GM21723 (cell line): ENCODE results near the gene TPH2.
A peak's percentile ranks its signal among the peaks of the same experiment; 100 is the strongest.

Source experiments
- ATAC-seq: cut with Tn5 transposase; IDR thresholded peaks from one replicate; pipeline ENCODE4 v1.9.1; 2021; ENCODE audit warnings: mild to moderate bottlenecking, moderate library complexity; ENCODE audit not compliant: unreplicated experiment

TPH2 gene

DNA sequence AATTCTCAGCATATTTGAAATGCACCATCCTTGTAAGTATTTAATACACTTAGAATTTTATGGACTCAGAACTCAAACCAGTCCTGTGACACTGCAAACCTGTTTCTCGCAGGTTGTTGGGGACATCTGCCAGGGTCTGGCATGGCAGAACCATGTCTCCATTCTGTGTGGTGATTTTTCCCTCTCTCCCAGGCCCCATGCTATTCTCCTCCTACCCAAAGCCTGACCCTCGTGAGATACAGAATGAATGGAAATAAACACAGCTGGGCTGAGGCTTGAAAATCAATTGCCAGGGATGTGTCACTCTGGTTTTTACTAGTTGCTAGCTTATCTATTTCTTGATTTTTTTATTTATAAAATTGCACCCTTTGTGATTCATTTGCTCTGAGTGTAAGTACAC is 19.8 kb downstream of the TPH2 start:
- ATAC-seq = no peak

- no peak for ATAC-seq
Measured at GRCh38 chr12:71958993-71959578, 20.4 kb downstream of the TPH2 start.

DNA sequence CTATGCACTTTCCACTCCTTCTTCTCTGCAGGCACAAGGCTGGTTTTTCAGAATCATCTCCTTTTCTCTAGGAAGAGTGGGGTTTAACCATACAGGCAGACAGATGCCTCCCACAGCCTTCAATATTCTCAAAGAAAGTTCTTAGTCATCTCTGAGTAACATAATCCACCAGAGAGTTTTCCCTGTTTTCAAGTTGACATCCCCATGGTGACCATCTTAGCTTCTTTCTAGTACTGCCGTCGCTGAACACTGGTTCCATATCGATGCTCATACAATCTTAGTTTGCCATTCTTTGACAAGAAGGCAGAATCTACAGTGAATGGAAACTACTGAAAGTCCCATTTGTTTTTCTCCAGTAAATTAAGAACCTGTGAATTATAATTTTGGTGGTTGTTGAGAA is 28.6 kb downstream of the TPH2 start:
- no peak for ATAC-seq

GRCh38 chr12:71969330-71969729 is 30.7 kb downstream of the TPH2 start:
- ATAC-seq = no peak

DNA sequence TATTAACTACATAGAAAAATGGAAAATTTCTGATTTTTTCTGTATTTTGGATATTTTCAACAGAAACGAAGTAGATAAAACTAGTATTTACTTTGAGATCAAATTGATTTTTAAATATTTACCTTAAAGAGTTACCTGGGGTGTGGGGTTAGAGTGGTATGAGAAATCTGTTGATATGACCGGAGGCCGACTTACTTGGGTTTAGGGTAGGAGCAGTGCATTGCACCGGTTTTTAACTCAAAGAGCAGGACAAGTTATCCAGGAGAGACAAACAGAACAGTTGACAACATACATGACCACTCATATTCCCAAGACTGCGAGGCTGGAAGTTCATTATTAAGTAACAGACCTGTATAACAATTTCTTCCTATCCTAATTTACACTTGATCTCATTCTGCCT is 31.4 kb downstream of the TPH2 start:
- no peak for ATAC-seq

DNA sequence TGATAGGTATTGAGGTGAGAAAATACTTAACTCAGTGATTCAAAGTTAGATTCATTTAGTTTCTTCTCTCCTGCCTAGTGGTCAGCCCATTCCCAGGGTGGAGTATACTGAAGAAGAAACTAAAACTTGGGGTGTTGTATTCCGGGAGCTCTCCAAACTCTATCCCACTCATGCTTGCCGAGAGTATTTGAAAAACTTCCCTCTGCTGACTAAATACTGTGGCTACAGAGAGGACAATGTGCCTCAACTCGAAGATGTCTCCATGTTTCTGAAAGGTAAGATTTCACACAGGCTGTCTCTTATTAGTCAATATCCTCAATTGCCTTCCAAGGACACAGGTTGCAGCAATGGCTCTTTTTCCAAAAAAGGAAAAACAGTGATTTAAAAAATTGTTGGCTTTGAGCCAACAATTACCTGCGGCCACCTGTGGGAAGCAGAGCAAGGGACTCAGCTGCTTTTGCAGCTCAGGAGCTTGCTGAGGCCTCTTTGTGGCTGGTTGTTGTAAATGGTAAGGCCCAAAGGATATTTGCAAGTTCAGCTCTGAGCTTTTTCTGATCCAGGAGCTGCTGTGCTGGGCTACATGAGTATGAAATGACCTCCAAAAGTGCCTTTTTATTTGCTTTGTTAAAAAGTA is 33.9 kb downstream of the TPH2 start:
- no peak for ATAC-seq

DNA sequence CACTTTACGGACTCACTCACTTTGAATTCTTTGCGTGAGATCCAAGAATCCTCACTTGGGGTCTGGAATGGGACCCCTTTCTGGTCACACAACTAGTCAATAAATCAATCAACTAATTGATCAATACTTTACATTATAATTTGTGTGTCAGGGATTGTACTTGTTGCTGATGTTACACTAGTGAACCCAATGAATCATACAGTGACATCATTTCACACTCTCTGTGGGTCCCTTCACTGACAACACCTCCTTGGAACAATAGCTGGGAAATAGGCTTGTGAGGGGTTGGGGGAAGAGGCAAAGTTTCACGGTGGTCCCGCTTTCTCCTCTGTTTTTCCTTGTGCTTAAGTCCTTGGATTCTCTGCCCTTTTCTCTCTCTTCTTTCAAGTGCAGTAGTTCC is 35.0 kb downstream of the TPH2 start:
- no peak for ATAC-seq

- ATAC-seq = no peak
Measured at GRCh38 chr12:71980538-71980937, 41.9 kb downstream of the TPH2 start.

DNA sequence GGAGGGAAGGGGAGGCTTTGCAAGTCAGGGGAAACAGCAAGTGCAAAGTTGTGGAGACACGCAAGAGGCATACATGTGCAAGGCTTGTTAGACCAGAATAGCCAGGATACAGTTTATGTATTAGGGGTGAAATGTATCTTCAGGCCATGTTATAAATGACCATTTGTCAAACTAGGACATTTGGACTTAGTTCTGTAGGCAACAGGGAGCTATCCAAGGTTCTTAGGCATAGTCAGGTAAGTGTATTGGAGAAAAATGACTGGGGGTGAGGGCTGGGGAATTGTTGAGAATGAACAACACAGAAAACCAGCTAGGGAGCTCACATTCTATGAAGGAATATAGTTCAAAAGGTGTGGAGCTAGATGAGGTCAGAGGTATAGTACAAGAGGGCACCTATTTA is 42.5 kb downstream of the TPH2 start:
- no peak for ATAC-seq

- no peak for ATAC-seq
Measured at GRCh38 chr12:71994715-71995114, 56.1 kb downstream of the TPH2 start.

- ATAC-seq = no peak
Measured at GRCh38 chr12:71999795-72000194, 61.1 kb downstream of the TPH2 start.

DNA sequence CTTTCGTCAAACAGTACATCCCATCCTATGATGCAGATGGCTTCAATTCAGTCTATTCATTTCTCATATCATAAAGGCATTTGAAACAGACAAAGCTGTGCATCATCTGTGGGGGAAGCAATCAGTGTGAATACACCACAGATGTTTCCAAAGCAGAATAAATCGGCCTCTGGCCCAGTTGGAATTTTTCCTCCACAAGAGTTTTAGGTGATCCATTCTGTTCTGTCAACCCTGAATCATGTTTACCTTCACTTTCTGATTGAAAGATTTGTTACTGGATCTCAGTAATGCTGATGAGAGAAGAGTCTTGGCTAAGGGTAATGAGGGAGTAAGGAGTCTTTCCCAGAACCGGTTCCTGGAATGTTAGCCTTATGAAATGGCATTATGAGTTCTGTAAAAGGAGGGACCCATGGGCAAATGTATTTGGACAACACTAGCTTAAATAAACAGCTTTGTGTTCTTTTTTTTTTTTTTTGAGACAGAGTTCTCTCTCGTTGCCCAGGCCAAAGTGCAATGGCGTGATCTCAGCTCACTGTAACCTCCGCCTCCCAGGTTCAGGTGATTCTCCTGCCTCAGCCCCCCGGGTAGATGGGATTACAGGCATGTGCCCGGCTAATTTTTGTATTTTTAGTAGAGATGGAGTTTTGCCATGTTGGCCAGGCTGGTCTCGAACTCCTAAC is 62.5 kb downstream of the TPH2 start:
- no peak for ATAC-seq

- no peak for ATAC-seq
Measured at GRCh38 chr12:72006766-72007165, 68.1 kb downstream of the TPH2 start.

GRCh38 chr12:72010356-72010755 is 71.7 kb downstream of the TPH2 start:
- ATAC-seq = no peak

DNA sequence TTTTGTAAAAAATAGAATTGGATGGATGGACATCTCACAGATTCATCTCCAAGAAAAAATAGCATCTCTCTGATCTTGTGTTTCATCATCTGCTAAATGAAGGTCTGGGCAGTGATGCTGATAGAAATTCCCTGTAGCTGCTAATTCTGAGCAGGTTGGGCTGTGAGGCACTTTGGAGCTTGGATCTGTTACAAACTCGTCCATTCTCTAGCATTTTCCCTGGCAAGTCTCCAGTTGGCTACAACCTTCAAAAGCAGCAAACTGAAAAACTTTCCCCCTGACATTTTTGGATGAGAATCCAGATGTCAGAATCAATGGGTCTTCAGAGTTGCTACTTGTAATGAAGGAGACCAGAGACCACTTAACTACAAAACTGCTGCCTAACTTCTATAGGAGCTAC is 72.7 kb downstream of the TPH2 start:
- no peak for ATAC-seq

GRCh38 chr12:72012874-72013273 is 74.2 kb downstream of the TPH2 start:
- ATAC-seq = no peak

DNA sequence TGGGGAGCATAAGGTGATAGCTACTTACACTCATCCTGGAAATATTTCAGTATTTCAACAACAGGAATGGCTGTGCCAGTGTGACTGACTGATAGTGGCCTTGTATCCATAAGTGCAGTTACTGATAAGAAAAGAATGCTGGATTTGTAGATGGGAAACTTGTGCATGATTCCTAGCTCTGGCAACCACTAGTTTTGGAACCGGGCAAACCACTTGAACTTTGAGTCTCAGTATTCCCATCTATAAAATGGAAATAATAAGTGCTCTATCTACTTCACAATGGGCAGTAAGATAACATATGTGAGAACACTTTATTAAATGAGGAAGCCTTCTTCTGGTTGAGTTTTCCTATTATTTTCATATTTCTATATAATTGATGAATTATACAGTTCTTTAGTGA is 77.2 kb downstream of the TPH2 start:
- ATAC-seq = no peak

DNA sequence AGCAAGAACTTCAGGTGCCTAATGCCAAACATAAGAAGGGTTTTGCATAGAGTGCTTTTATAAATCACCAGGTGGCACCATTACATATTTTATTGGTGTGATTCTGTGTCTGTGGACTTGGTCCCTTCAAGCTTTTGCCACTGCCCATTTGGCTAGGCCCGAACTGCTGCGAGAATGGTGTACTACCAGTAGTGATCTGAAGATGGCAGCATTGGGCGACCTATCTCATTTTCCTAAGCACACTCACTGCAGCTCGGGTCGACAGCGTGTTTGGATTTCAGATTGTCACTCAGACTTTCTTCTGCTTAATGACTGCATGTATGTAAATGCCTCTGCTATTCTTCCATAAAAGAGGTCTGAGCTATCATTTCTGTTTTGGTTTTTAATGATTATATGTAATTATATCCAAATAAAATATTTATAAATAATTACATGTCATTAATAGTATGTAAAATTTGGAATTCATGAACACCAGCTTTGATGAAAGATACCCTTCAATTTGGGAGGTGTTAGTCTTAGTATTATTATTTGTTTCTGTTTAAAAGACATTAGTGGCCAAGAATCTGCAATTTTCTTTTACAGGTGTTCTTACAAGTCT is 78.5 kb downstream of the TPH2 start:
- peak; percentile 98 for ATAC-seq

- no peak for ATAC-seq
Measured at GRCh38 chr12:72018036-72018435, 79.4 kb downstream of the TPH2 start.

DNA sequence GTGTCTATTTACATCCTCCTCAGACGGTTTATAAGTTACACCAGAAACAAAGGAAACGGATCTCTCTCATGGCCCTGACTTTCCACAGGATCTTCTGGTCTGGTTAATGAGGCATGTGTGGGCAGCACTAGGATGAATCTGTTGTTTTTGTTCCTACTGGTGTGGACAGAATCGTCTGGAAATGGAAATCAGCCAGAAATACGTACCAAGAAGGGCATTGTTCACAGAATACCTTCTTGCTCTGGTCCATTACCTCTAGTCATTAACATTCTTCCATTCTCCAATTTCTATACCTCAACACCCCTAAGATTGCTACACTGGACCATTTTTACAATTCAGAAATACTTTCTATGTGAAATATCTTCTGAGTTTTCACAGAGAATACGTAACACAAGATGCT is 86.0 kb downstream of the TPH2 start:
- ATAC-seq = no peak

DNA sequence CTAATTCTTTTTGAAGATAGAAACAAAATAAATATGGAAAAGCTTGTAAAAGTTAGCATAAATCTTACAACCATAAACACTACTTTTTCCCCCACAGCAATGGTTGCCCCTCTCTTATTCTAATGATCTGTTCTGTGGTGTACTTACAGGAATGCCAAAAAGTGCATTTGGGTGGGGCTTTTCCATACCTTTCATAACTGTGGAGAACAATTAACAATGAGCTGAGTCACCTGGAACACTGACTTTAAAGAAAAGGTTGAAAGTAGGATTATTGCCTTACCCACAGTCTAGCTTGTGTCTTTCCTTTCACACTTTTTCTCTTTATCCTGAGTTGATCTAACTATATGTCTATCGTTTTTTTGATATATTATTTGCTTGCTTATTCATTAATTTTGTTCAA is 86.9 kb downstream of the TPH2 start:
- ATAC-seq = no peak

GRCh38 chr12:72028966-72029365 is 90.3 kb downstream of the TPH2 start:
- no peak for ATAC-seq
